WTC11 (cell line): ENCODE measurements around the gene TIGD7. TPM values are rescaled to one million over a fixed set of nuclear protein-coding genes. Genes with fewer than 3 reads are reported as not detected.

Experiments
- ATAC-seq: fragments of 200-7000 bp; cut with Tn5 transposase; 2 replicates; pipeline ENCODE4 v1.10.0; 2021; ENCODE audit warnings: mild to moderate bottlenecking, moderate library complexity
- CTCF ChIA-PET: fragments of 300-600 bp; sonication (Branson Sonifier 250); formaldehyde crosslinking; loops from one replicate; lab custom pipeline; 2021; ENCODE audit warnings: antibody characterized with exemption; lab: Charles Lee
- POLR2A ChIA-PET: fragments of 350-600 bp; sonication (Branson Sonifier 250); formaldehyde crosslinking; loops from one replicate; lab custom pipeline; 2021; ENCODE audit warnings: antibody characterized with exemption; lab: Charles Lee
- DNase-seq: peaks from one replicate; pipeline ENCODE4 v3.0.0; 2021; ENCODE audit warnings: low spot score
- H3K27ac Mint-ChIP-seq: 2 replicates; pipeline ENCODE4 v1.8.0; 2021; ENCODE audit warnings: mixed read lengths
- H3K27me3 Mint-ChIP-seq: 2 replicates; pipeline ENCODE4 v1.8.0; 2021; ENCODE audit warnings: low read depth, mild to moderate bottlenecking, moderate library complexity, mixed read lengths
- H3K36me3 Mint-ChIP-seq: 2 replicates; pipeline ENCODE4 v1.8.0; 2021; ENCODE audit warnings: mixed read lengths
- H3K4me1 Mint-ChIP-seq: 2 replicates; pipeline ENCODE4 v1.8.0; 2022; ENCODE audit warnings: mixed read lengths
- H3K4me3 Mint-ChIP-seq: 2 replicates; pipeline ENCODE4 v1.8.0; 2021; ENCODE audit warnings: mild to moderate bottlenecking, moderate library complexity, mixed read lengths
- H3K9me3 Mint-ChIP-seq: 2 replicates; pipeline ENCODE4 v1.8.0; 2021; ENCODE audit warnings: mixed read lengths
- ARID4B ChIP-seq: sonication (generic); formaldehyde crosslinking; IDR thresholded peaks from 2 replicates; pipeline ENCODE4 v1.8.0; 2023; ENCODE audit warnings: missing genetic modification reagents, mild to moderate bottlenecking, borderline replicate concordance
- EMX1 ChIP-seq: fragments of 250-450 bp; sonication (Bioruptor Pico); IDR thresholded peaks from 2 replicates; pipeline ENCODE4 v1.8.0; 2021; ENCODE audit warnings: mild to moderate bottlenecking
- ESRRA ChIP-seq: sonication (generic); formaldehyde crosslinking; IDR thresholded peaks from 2 replicates; pipeline ENCODE4 v1.8.1; 2022; ENCODE audit warnings: mild to moderate bottlenecking, missing genetic modification reagents, borderline replicate concordance
- FOXK1 ChIP-seq: sonication (generic); formaldehyde crosslinking; IDR thresholded peaks from 2 replicates; pipeline ENCODE4 v1.8.0; 2022; ENCODE audit warnings: mild to moderate bottlenecking, moderate library complexity, missing genetic modification reagents
- GABPB1 ChIP-seq: sonication (generic); formaldehyde crosslinking; IDR thresholded peaks from 2 replicates; pipeline ENCODE4 v1.8.1; 2023; ENCODE audit warnings: mild to moderate bottlenecking, missing genetic modification reagents
- JAZF1 ChIP-seq: fragments of 250-450 bp; sonication (Bioruptor Pico); IDR thresholded peaks from 2 replicates; pipeline ENCODE4 v1.9.0; 2021; ENCODE audit warnings: moderate library complexity, mild to moderate bottlenecking, inconsistent platforms
- JUN ChIP-seq: sonication (generic); formaldehyde crosslinking; IDR thresholded peaks from 2 replicates; pipeline ENCODE4 v1.8.0; 2023; ENCODE audit warnings: mild to moderate bottlenecking, missing genetic modification reagents
- MXD4 ChIP-seq: fragments of 250-450 bp; sonication (Bioruptor Pico); IDR thresholded peaks from 2 replicates; pipeline ENCODE4 v1.8.0; 2021; ENCODE audit warnings: mild to moderate bottlenecking, moderate library complexity, borderline replicate concordance
- MYBL2 ChIP-seq: sonication (generic); formaldehyde crosslinking; IDR thresholded peaks from 2 replicates; pipeline ENCODE4 v1.8.1; 2023; ENCODE audit warnings: mild to moderate bottlenecking, moderate library complexity, missing genetic modification reagents
- NR3C1 ChIP-seq: sonication (generic); formaldehyde crosslinking; conservative IDR thresholded peaks from 2 replicates; pipeline ENCODE4 v1.8.1; 2023; ENCODE audit warnings: low read depth, mild to moderate bottlenecking, missing genetic modification reagents
- SP1 ChIP-seq: sonication (generic); formaldehyde crosslinking; conservative IDR thresholded peaks from 2 replicates; pipeline ENCODE4 v1.8.1; 2022; ENCODE audit warnings: missing genetic modification reagents
- TCF7 ChIP-seq: sonication (generic); formaldehyde crosslinking; IDR thresholded peaks from 2 replicates; pipeline ENCODE4 v1.8.0; 2022; ENCODE audit warnings: mild to moderate bottlenecking, low read depth, missing genetic modification reagents, moderate library complexity
- ZBTB21 ChIP-seq: sonication (generic); formaldehyde crosslinking; IDR thresholded peaks from 2 replicates; pipeline ENCODE4 v1.8.1; 2023; ENCODE audit warnings: mild to moderate bottlenecking, missing genetic modification reagents, borderline replicate concordance
- ZNF219 ChIP-seq: sonication (generic); formaldehyde crosslinking; IDR thresholded peaks from 2 replicates; pipeline ENCODE4 v1.8.0; 2023; ENCODE audit warnings: missing genetic modification reagents, mild to moderate bottlenecking, borderline replicate concordance
- total RNA-seq: library from RNA; stranded (reverse); gene quantifications from 3 replicates; pipeline ENCODE4 v1.2.3, GENCODE V29; 2021
- TF ChIP-seq, protein P1 (sequence below): sonication (generic); formaldehyde crosslinking; IDR thresholded peaks from 2 replicates; pipeline ENCODE4 v1.8.0; 2023; ENCODE audit warnings: mild to moderate bottlenecking, missing genetic modification reagents
- TF ChIP-seq, protein P2 (sequence below): sonication (generic); formaldehyde crosslinking; IDR thresholded peaks from 2 replicates; pipeline ENCODE4 v1.8.1; 2023; ENCODE audit warnings: mild to moderate bottlenecking, missing genetic modification reagents, borderline replicate concordance
- TF ChIP-seq, protein P3 (sequence below): sonication (generic); formaldehyde crosslinking; conservative IDR thresholded peaks from 2 replicates; pipeline ENCODE4 v1.8.1; 2023; ENCODE audit warnings: mild to moderate bottlenecking, low read depth, missing genetic modification reagents, moderate library complexity
- TF ChIP-seq, protein P4 (sequence below): sonication (generic); formaldehyde crosslinking; IDR thresholded peaks from 2 replicates; pipeline ENCODE4 v1.8.1; 2023; ENCODE audit warnings: mild to moderate bottlenecking, missing genetic modification reagents

The TIGD7 gene
- total RNA-seq, 1 experiment from 2014 or later, result 7.0 TPM

- TF ChIP-seq ARID4B, result no peak
- no peak for TF ChIP-seq GABPB1 (CRISPR knock-in tag)
- TF ChIP-seq MYBL2 (CRISPR knock-in tag), result no peak
- TF ChIP-seq, protein P1, sequence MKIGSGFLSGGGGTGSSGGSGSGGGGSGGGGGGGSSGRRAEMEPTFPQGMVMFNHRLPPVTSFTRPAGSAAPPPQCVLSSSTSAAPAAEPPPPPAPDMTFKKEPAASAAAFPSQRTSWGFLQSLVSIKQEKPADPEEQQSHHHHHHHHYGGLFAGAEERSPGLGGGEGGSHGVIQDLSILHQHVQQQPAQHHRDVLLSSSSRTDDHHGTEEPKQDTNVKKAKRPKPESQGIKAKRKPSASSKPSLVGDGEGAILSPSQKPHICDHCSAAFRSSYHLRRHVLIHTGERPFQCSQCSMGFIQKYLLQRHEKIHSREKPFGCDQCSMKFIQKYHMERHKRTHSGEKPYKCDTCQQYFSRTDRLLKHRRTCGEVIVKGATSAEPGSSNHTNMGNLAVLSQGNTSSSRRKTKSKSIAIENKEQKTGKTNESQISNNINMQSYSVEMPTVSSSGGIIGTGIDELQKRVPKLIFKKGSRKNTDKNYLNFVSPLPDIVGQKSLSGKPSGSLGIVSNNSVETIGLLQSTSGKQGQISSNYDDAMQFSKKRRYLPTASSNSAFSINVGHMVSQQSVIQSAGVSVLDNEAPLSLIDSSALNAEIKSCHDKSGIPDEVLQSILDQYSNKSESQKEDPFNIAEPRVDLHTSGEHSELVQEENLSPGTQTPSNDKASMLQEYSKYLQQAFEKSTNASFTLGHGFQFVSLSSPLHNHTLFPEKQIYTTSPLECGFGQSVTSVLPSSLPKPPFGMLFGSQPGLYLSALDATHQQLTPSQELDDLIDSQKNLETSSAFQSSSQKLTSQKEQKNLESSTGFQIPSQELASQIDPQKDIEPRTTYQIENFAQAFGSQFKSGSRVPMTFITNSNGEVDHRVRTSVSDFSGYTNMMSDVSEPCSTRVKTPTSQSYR (CRISPR knock-in tag), result no peak
- no peak for TF ChIP-seq ZBTB21 (CRISPR knock-in tag)
- no peak for TF ChIP-seq JUN (CRISPR knock-in tag)
These were observed 23.9 kb downstream of the TIGD7 start (continued) for GRCh38 chr16:3281222-3281820.

DNA sequence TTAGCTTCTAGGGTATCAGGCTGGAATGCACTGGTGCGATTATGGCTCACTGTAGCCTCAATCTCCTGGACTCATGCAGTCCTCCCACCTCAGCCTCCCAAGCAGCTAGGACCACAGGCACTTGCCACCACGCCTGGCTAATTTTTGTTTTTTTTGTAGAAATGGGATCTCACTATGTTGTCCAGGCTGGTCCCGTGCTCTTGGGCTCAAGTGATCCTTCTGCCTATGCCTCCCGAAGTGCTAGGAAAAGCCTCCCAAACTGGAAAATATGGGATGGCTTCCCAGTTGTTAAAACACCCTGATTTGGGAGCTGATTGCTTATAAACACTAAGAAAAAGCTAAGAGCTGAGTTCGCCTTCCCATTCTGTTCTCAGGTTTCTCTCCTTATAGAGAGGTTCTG is 28.6 kb downstream of the TIGD7 start:
- H3K36me3 Mint-ChIP-seq, result no peaks in the 10 kb centered on the region
- H3K4me1 Mint-ChIP-seq, result 0 out of 2 replicates have a peak, but pooled peaks cover 4% of the 10 kb centered on the region
- ChIA-PET POLR2A (no interaction called here), CTCF (interaction anchor here (0.8 to 1.4 kb wide), 2 partner anchors 10 to 124 kb away, joined by 3 to 10 read pairs; partner anchors contain the start of genes ZNF174 and ZSCAN32)
- no peak overlapping the region for H3K27ac Mint-ChIP-seq
- DNase-seq (no peak), ATAC-seq (no peak)
- H3K9me3 Mint-ChIP-seq, result peaks cover 23% of the 10 kb centered on the region
- H3K27me3 Mint-ChIP-seq, result peaks cover 26% of the 10 kb centered on the region
- H3K4me3 Mint-ChIP-seq, result no peak overlapping the region
- TF ChIP-seq MXD4 (CRISPR knock-in tag) (no peak), FOXK1 (CRISPR knock-in tag) (no peak), ZNF219 (CRISPR knock-in tag) (no peak), ESRRA (CRISPR knock-in tag) (no peak), TCF7 (CRISPR knock-in tag) (no peak), NR3C1 (CRISPR knock-in tag) (no peak), EMX1 (no peak), SP1 (CRISPR knock-in tag) (no peak), JAZF1 (CRISPR knock-in tag) (no peak)
- TF ChIP-seq, protein P2, sequence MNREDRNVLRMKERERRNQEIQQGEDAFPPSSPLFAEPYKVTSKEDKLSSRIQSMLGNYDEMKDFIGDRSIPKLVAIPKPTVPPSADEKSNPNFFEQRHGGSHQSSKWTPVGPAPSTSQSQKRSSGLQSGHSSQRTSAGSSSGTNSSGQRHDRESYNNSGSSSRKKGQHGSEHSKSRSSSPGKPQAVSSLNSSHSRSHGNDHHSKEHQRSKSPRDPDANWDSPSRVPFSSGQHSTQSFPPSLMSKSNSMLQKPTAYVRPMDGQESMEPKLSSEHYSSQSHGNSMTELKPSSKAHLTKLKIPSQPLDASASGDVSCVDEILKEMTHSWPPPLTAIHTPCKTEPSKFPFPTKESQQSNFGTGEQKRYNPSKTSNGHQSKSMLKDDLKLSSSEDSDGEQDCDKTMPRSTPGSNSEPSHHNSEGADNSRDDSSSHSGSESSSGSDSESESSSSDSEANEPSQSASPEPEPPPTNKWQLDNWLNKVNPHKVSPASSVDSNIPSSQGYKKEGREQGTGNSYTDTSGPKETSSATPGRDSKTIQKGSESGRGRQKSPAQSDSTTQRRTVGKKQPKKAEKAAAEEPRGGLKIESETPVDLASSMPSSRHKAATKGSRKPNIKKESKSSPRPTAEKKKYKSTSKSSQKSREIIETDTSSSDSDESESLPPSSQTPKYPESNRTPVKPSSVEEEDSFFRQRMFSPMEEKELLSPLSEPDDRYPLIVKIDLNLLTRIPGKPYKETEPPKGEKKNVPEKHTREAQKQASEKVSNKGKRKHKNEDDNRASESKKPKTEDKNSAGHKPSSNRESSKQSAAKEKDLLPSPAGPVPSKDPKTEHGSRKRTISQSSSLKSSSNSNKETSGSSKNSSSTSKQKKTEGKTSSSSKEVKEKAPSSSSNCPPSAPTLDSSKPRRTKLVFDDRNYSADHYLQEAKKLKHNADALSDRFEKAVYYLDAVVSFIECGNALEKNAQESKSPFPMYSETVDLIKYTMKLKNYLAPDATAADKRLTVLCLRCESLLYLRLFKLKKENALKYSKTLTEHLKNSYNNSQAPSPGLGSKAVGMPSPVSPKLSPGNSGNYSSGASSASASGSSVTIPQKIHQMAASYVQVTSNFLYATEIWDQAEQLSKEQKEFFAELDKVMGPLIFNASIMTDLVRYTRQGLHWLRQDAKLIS, result no peak
- TF ChIP-seq, protein P3, sequence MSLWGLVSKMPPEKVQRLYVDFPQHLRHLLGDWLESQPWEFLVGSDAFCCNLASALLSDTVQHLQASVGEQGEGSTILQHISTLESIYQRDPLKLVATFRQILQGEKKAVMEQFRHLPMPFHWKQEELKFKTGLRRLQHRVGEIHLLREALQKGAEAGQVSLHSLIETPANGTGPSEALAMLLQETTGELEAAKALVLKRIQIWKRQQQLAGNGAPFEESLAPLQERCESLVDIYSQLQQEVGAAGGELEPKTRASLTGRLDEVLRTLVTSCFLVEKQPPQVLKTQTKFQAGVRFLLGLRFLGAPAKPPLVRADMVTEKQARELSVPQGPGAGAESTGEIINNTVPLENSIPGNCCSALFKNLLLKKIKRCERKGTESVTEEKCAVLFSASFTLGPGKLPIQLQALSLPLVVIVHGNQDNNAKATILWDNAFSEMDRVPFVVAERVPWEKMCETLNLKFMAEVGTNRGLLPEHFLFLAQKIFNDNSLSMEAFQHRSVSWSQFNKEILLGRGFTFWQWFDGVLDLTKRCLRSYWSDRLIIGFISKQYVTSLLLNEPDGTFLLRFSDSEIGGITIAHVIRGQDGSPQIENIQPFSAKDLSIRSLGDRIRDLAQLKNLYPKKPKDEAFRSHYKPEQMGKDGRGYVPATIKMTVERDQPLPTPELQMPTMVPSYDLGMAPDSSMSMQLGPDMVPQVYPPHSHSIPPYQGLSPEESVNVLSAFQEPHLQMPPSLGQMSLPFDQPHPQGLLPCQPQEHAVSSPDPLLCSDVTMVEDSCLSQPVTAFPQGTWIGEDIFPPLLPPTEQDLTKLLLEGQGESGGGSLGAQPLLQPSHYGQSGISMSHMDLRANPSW (CRISPR knock-in tag), result no peak
- TF ChIP-seq, protein P4, sequence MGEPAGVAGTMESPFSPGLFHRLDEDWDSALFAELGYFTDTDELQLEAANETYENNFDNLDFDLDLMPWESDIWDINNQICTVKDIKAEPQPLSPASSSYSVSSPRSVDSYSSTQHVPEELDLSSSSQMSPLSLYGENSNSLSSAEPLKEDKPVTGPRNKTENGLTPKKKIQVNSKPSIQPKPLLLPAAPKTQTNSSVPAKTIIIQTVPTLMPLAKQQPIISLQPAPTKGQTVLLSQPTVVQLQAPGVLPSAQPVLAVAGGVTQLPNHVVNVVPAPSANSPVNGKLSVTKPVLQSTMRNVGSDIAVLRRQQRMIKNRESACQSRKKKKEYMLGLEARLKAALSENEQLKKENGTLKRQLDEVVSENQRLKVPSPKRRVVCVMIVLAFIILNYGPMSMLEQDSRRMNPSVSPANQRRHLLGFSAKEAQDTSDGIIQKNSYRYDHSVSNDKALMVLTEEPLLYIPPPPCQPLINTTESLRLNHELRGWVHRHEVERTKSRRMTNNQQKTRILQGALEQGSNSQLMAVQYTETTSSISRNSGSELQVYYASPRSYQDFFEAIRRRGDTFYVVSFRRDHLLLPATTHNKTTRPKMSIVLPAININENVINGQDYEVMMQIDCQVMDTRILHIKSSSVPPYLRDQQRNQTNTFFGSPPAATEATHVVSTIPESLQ (CRISPR knock-in tag), result no peak
